Type B pancreatic cell (in vitro differentiated cells): ENCODE data around the gene LYRM4. TPM values are rescaled to one million over a fixed set of nuclear protein-coding genes. Genes with fewer than 3 reads are reported as not detected.

Source experiments
- DNase-seq: peaks from one replicate; pipeline ENCODE4 v3.0.0; 2021; ENCODE audit warnings: mixed read lengths; ENCODE audit not compliant: unreplicated experiment; ENCODE audit errors: extremely low spot score
- H3K27ac Mint-ChIP-seq: 2 replicates; pipeline ENCODE4 v1.8.0; 2021; ENCODE audit warnings: mild to moderate bottlenecking, mixed read lengths
- H3K27me3 Mint-ChIP-seq: 2 replicates; pipeline ENCODE4 v1.8.0; 2021; ENCODE audit warnings: mixed read lengths
- H3K36me3 Mint-ChIP-seq: 2 replicates; pipeline ENCODE4 v1.8.0; 2021; ENCODE audit warnings: mixed read lengths
- H3K4me1 Mint-ChIP-seq: one replicate; pipeline ENCODE4 v1.8.0; 2021; ENCODE audit warnings: mixed read lengths; ENCODE audit not compliant: unreplicated experiment
- H3K4me3 Mint-ChIP-seq: 2 replicates; pipeline ENCODE4 v1.8.0; 2021; ENCODE audit warnings: mild to moderate bottlenecking, mixed read lengths
- H3K9me3 Mint-ChIP-seq: 2 replicates; pipeline ENCODE4 v1.8.0; 2021; ENCODE audit warnings: mixed read lengths
- total RNA-seq: library from RNA; stranded (reverse); gene quantifications from 2 replicates; pipeline ENCODE4 v1.2.1, GENCODE V29; 2021; ENCODE audit warnings: low replicate concordance
- TF ChIP-seq, protein P1 (sequence below): fragments of 200-600 bp; sonication (generic); conservative IDR thresholded peaks from 2 replicates; pipeline ENCODE4 v1.5.0; 2021; ENCODE audit warnings: antibody characterized with exemption, mild to moderate bottlenecking

LYRM4 gene
- total RNA-seq, 1 donor from 2014 or later = 39.5 TPM

DNA sequence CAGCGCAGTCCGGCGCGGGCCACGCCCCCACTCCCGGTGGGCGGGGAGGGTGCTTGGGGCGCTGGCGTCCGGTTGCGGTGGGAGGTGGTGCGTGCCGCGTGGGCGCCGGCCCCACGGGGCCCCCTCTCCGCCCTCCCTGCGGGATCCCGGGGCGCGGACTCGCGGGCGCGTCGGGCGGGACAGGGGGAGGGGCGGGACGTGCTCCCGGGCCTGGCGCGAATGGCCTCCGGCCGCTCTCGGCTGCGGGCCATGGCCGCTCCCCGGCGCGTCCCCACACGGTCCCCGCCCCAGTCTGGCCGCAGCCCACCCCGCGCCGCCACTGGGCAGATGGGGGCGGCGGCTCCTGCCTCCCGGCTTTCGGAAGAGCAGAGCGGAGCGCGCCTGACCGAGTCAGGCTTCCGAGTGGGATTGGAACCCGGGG is 176.4 kb downstream of the LYRM4 start:
- no peak overlapping the region for H3K27ac Mint-ChIP-seq
- DNase-seq = no peak
- H3K27me3 Mint-ChIP-seq = peaks cover 42% of the 10 kb centered on the region
- H3K36me3 Mint-ChIP-seq = peaks cover 6% of the 10 kb centered on the region
- H3K4me1 Mint-ChIP-seq = peaks cover 6% of the 10 kb centered on the region
- H3K4me3 Mint-ChIP-seq = peak overlapping the region; percentile 90
- peaks cover 6% of the 10 kb centered on the region for H3K9me3 Mint-ChIP-seq
- TF ChIP-seq, protein P1, sequence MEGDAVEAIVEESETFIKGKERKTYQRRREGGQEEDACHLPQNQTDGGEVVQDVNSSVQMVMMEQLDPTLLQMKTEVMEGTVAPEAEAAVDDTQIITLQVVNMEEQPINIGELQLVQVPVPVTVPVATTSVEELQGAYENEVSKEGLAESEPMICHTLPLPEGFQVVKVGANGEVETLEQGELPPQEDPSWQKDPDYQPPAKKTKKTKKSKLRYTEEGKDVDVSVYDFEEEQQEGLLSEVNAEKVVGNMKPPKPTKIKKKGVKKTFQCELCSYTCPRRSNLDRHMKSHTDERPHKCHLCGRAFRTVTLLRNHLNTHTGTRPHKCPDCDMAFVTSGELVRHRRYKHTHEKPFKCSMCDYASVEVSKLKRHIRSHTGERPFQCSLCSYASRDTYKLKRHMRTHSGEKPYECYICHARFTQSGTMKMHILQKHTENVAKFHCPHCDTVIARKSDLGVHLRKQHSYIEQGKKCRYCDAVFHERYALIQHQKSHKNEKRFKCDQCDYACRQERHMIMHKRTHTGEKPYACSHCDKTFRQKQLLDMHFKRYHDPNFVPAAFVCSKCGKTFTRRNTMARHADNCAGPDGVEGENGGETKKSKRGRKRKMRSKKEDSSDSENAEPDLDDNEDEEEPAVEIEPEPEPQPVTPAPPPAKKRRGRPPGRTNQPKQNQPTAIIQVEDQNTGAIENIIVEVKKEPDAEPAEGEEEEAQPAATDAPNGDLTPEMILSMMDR = no peak

- Mint-ChIP-seq H3K4me3 (peak overlapping the region; percentile 73), H3K36me3 (peaks cover 6% of the 10 kb centered on the region), H3K4me1 (peaks cover 6% of the 10 kb centered on the region), H3K9me3 (peaks cover 6% of the 10 kb centered on the region), H3K27me3 (peaks cover 44% of the 10 kb centered on the region), H3K27ac (no peak overlapping the region)
- DNase-seq = no peak
- TF ChIP-seq, protein P1 = no peak
Observed at GRCh38 chr6:5083813-5084359, 176.9 kb downstream of the LYRM4 start.

DNA sequence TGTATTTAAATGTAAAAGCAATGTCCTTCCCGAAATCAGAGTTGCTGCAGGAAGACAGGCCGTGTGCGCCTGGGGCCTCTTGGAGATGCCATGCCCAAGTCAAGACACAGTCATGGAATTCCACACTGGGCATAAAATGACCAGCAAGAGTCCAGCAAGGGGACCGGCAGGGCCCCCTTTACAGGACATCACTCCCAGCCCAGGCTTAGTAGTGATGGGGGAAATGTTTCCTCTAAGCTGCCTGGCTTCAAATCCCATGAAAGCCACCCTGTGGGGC is 177.5 kb downstream of the LYRM4 start:
- Mint-ChIP-seq H3K4me3 (peak overlapping the region; percentile 73), H3K4me1 (peaks cover 6% of the 10 kb centered on the region), H3K36me3 (peaks cover 6% of the 10 kb centered on the region), H3K9me3 (peaks cover 6% of the 10 kb centered on the region), H3K27ac (no peak overlapping the region), H3K27me3 (peaks cover 40% of the 10 kb centered on the region)
- TF ChIP-seq, protein P1 = no peak
- no peak for DNase-seq

- Mint-ChIP-seq H3K36me3 (peaks cover 6% of the 10 kb centered on the region), H3K9me3 (peaks cover 6% of the 10 kb centered on the region), H3K27me3 (peaks cover 40% of the 10 kb centered on the region), H3K27ac (peak overlapping the region; percentile 83), H3K4me3 (peak overlapping the region; percentile 62), H3K4me1 (peaks cover 6% of the 10 kb centered on the region)
- no peak for DNase-seq
- TF ChIP-seq, protein P1 = no peak
Observed at GRCh38 chr6:5082487-5083306, 178.1 kb downstream of the LYRM4 start.

DNA sequence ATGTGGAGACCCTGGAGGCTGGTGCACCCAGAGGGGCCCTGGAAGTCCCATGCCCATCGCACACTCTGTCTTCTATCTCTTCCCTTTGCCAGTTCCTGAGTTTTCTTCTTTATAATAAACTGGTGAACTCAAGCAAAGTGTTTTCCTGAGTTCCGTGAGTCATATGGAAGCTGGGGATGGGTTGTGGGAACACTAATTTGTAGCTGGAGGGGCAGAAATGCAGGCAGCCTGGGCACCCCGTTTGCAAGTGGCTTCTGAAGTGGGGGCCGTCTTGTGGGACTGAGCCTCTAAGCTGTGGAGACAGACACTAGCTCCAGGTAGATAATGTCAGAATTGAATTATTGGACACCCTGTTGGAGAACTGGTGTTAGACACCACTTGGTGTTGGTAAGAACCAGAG is 178.8 kb downstream of the LYRM4 start:
- Mint-ChIP-seq H3K9me3 (peaks cover 6% of the 10 kb centered on the region), H3K27me3 (peaks cover 32% of the 10 kb centered on the region), H3K4me1 (peaks cover 6% of the 10 kb centered on the region), H3K27ac (no peak overlapping the region), H3K36me3 (peaks cover 6% of the 10 kb centered on the region), H3K4me3 (peak overlapping the region; percentile 62)
- TF ChIP-seq, protein P1 = no peak
- DNase-seq = no peak
